ENCODE results near the gene PDSS2.

PDSS2 gene

GRCh38 chr6:107248147-107248546, 211.2 kb downstream of the PDSS2 start:
- no peak for DNase-seq

DNA sequence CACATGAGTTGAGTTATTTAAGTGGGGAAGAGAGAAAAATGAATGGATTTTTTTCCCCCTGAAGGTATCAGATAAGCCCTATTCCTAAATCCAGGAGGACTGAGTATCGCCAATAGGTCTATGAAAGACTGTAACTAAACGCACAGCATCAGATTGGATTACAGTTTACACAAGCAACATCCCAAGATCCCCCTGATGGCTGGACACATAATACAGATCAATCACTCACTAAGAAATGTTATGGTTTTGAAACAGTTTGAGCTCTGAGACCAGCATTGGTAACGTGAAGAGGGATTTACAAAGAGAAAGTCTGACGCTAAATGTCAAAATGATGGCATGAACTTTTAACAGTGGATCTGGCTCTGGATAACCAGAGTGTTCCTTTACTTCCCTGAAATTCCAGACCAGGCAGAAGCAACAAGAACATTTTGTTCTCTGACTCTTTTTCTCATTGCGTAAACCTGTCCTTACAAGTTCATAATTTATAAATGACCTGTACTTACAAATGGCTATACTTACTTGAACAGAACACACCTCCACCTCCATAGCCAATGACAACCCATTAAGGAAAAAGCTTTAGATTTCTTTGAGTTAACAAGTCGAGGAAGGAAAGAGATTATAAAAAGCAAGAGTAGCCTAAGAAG, 212.3 kb downstream of the PDSS2 start:
- DNase-seq: no peak

DNA sequence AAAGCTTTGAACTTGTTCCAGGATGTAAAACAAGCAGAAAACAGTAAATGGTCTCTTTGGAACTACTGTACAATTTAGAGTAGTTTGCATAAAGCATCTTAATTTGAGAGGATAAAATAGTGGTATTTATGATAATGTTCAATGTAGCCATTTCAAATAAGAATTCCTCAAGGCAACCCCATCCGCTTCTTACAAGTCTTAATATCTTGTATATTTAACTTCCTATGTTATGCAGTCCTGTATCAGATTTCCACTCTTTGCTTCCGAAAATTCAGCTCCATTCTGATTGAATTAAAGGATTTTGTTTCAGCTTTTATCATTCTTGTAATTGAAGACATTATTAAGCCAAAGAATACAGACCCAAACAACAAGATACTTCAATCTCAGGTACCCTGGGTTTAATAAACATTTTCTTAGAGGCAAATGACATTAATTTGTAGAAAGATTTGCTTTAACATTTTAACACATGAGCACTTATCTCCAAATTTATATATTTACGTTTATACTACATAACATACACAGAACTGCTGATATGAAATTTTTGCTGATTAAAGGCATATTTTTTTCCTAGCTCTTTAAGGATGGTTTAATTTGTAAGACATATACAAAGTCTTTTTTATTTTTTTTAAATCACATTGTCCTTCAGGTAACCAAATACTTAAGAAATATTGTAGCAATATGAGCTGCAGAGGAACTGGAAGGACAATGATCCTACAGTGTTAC, 213.0 kb downstream of the PDSS2 start:
- DNase-seq: no peak

DNA sequence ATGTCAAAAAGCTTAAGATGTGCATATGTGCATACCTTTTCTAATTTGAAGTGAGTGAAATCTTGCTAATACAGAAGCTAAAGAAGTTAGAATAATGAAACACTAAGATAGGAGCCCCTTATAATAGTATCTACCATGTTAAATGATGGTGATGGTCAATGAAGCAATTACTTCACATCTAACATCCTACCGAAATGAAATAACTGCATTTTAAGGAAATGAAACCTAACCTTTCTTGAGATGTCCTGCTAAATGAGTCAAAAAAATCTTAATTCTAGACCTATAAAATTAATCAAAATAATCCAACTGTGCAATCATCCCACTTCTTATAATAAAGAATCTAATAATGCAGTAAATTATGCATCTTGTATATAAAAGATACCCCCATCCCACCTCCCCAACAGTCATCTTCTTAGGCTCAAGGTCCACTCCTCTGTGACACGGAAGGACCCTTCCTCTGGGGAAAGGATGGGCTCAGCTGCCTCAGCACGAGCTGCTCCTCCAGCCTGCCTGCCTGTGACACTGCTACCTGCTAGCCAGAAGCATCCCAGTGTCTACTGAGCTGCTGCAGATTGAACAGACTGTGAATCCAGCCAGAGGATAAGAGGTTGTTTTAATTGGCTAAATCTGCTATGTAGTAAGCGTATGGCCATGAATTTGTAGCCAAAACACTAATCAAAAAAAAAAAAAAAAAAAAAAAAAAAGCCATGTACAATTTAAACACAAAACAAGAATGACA, 214.5 kb downstream of the PDSS2 start:
- no peak for DNase-seq

GRCh38 chr6:107244082-107244741, 215.2 kb downstream of the PDSS2 start:
- no peak for DNase-seq

GRCh38 chr6:107243471-107243870, 215.9 kb downstream of the PDSS2 start:
- DNase-seq: no peak

DNA sequence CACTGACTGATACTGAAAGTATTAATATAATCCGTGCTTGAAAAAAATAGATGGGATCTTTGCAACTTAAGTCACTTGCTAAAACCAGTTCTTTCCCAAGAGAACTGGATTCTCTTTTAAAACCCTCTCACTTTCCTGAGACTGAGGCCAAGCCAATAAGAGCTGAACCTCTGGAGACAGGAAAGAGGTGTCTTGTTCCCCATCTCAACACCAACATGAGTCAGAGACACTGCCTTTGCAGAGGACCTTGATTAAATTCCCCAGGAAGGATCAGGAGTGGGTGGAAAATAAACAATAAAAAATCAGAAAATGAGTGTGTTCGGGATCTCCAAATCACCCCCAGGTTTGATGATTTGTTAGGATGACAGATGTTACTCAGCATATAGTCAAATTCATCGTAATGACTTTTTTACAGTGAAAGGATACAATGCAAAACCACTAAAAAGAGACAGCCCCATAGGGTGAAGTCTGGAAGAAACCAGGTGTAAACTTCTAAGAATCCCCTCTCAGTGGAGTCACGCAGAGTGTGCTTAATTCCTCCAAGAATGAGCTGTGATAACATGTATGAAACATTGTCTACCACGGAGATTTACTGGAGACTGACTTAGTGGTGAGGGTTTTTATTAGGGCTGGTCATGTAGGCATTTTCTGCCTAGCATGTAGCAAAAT, 221.2 kb downstream of the PDSS2 start:
- DNase-seq: no peak

GRCh38 chr6:107235511-107235910, 223.9 kb downstream of the PDSS2 start:
- no peak for DNase-seq

DNA sequence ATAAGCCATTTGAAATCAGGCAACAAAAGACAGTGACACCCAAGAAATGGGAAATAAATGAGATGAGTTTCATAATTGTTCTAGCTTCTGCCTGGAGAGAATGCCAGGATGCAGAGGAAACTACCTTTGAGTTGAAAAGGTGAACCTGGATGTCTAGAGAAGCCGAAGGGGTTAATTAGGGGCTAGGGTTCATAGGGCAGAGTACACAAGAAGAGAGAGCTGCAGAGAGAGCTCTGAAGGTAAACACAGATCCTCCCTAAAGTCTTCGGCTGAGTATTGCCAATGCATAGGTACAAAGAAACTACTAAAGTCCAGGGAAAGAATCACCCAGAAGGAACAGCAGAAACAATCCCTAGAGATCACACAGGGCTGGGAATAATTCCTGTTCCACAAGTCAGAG, 224.4 kb downstream of the PDSS2 start:
- no peak for DNase-seq

DNA sequence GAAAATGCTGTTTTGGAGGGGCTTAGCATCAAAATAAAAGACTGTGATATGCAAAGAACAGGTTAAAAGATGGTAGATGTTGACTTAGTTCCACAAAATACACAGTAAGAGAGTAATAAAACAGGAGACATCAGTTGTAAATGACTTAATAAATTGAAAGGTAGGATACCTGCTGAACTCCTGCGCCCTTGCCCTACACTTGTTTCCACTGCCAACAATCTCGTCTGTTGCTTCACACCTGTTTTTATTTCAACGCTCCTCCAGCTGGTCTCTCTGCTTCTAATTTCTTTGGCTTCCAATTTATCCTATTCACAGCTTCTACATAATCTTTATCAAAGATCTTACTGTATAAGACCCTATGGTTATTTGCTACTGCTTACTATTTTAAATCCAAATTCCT, 228.1 kb downstream of the PDSS2 start:
- DNase-seq: no peak

- DNase-seq: no peak
These were observed 228.9 kb downstream of the PDSS2 start for GRCh38 chr6:107230448-107230847.

DNA sequence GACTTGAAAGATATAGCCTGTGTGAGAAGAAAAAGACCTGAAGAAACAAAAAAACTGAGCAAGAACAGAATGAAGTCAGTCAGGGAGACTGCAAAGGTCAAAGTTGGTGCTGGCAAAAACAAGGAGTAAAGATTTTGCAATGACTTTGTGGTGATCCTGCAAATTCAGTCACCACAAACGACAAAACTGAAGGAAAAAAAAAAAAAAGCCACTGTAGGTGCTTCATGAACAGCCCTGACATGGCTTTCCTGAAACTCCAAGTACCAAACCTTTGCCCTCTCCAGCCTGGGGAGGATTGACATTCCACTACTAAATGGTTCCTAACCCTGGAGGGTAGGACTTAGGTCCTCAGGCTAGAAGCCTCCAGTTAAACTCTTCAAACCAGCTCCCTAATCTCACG, 229.3 kb downstream of the PDSS2 start:
- no peak for DNase-seq

DNA sequence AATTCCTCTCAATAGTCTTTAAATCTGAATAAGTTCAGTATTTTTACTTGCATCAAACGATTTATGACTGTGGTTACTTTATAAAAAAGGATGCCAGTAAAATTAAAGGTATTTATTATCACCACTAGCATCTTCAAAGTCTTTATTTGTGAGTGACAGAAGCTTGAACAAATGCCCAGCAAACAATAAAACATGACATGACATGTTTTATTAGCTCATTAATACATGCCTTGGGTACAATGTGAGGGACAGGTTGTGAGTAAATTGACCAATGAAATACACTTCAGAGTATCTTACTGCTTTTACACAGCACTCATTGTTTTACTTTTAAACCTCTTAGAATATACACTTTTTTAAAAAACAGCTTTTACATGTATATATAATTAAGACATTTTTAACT, 230.6 kb downstream of the PDSS2 start:
- no peak for DNase-seq

DNA sequence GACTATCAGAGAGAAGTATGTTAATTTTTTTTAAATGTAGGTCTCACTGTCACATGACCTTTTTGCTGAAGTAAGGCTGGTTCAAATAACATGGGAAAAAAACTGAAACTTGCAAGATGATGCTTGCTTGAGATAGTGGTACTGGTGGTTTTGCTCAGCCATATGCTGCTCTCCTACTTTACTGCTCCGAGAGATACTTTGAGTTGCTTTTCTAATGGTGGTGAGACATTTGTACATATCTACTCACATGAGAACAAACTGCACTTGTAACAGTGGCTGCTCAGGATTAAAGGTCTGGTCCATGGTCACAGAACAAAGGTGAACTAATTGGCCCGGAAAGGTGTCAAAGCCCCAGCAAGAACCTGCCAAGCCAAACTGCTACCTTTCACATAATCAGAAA, 237.8 kb downstream of the PDSS2 start:
- no peak for DNase-seq

DNA sequence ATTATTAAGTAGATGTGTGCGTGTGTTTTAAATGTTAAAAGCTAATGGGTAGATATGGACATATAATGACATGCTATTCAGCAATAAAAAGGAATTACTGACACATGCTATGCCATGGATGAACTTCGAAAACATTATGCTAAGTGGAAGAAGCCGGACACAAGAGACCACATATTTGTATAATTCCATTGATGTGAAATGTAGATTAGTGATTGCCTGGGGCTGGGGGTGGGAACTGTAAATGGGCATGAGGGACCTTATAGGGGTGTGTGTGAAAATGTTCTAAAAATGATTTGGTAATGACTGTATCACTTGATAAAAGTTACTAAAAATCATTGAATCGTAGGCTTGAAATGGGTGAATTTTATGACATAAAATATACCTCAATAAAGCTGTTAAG, 239.5 kb downstream of the PDSS2 start:
- no peak for DNase-seq

GRCh38 chr6:107218142-107218541, 241.2 kb downstream of the PDSS2 start:
- no peak for DNase-seq

DNA sequence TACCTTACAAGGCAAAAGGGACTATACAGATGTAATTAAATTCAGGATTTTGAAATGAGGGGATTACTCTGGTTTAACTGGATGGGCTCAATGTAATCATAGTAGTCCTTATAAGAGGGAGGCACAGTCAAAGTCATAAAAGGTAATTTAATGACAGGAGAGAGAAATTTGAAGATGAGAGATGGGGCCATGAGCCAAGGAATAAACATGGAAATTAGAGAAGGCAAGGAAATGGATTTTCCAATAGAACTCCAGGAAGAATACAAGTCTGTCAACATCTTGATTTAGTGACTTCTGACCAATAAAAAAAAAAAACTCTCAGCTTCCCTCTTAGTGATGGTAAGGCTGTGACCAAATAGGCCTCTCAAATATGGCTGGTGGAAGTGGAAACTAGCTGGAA, 242.1 kb downstream of the PDSS2 start:
- DNase-seq: no peak

GRCh38 chr6:107216197-107216933, 243.0 kb downstream of the PDSS2 start:
- DNase-seq: no peak

- DNase-seq: no peak
These were observed 244.0 kb downstream of the PDSS2 start for GRCh38 chr6:107215334-107215733.

DNA sequence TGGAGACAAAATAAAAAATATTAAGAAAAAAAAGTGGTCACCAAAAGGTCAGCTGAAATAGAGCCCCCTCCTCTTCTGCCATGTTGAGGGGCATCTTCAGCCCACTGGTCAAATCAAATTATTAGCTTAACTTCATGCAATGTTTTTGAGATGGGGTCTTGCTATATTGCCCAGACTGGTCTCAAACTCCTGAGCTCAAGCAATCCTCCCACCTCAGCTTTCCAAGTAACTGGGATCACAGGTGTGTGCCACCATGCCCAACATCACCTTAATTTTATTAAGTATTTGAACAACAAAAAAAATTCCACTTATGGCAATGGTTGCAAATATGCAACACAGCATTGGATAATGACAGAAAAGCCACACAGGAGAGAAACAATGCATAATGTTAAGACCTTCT, 244.7 kb downstream of the PDSS2 start:
- DNase-seq: no peak

GRCh38 chr6:107209406-107210305, 249.7 kb downstream of the PDSS2 start:
- DNase-seq: no peak

Measured in cortex of kidney (tissue), 1 donor.